Measurements from ENCODE around the gene PKNOX2.
"Not testable (repeated sequence)": the region's sequence is repeated elsewhere in the genome, so short reads cannot be mapped to it uniquely, and the experiment has no call there.

The PKNOX2 gene

GRCh38 chr11:125211948-125212340 is 47.4 kb downstream of the PKNOX2 start:
- FAIRE-seq (no peak), DNase-seq (ENCODE audit: insufficient read length) (no peak)
- TF ChIP-seq TAF1 (IDR thresholded peaks at IDR 0.05; ENCODE audit: borderline replicate concordance, low read depth, low read length) (no peak), POLR2A (IDR thresholded peaks at IDR 0.05; ENCODE audit: low read depth, low read length) (no peak), POLR2AphosphoS5 (IDR thresholded peaks at IDR 0.05; ENCODE audit: low read depth, low read length) (no peak)

GRCh38 chr11:125214601-125215565 is 50.3 kb downstream of the PKNOX2 start:
- TF ChIP-seq POLR2A (IDR thresholded peaks at IDR 0.05; ENCODE audit: low read depth, low read length) = no peak
- TF ChIP-seq POLR2AphosphoS5 (IDR thresholded peaks at IDR 0.05; ENCODE audit: low read depth, low read length) = no peak
- no peak for TF ChIP-seq TAF1 (IDR thresholded peaks at IDR 0.05; ENCODE audit: borderline replicate concordance, low read depth, low read length)
- DNase-seq (ENCODE audit: insufficient read length) = no peak
- no peak for FAIRE-seq

- no peak for FAIRE-seq
- TF ChIP-seq POLR2A (IDR thresholded peaks at IDR 0.05; ENCODE audit: low read depth, low read length) (no peak), POLR2AphosphoS5 (IDR thresholded peaks at IDR 0.05; ENCODE audit: low read depth, low read length) (no peak), TAF1 (IDR thresholded peaks at IDR 0.05; ENCODE audit: borderline replicate concordance, low read depth, low read length) (no peak)
Measured at GRCh38 chr11:125215976-125216375, 51.4 kb downstream of the PKNOX2 start.

GRCh38 chr11:125218336-125218735 is 53.8 kb downstream of the PKNOX2 start:
- DNase-seq (ENCODE audit: insufficient read length) (no peak), FAIRE-seq (no peak)
- TF ChIP-seq POLR2AphosphoS5 (IDR thresholded peaks at IDR 0.05; ENCODE audit: low read depth, low read length) (no peak), TAF1 (IDR thresholded peaks at IDR 0.05; ENCODE audit: borderline replicate concordance, low read depth, low read length) (no peak), POLR2A (IDR thresholded peaks at IDR 0.05; ENCODE audit: low read depth, low read length) (no peak)

More at GRCh38 chr11:125215976-125216375, 51.4 kb downstream of the PKNOX2 start:
- DNase-seq (ENCODE audit: insufficient read length) = no peak

GRCh38 chr11:125221461-125221860 is 56.9 kb downstream of the PKNOX2 start:
- DNase-seq (ENCODE audit: insufficient read length) = no peak
- no peak for TF ChIP-seq TAF1 (IDR thresholded peaks at IDR 0.05; ENCODE audit: borderline replicate concordance, low read depth, low read length)
- TF ChIP-seq POLR2AphosphoS5 (IDR thresholded peaks at IDR 0.05; ENCODE audit: low read depth, low read length) = no peak
- no peak for TF ChIP-seq POLR2A (IDR thresholded peaks at IDR 0.05; ENCODE audit: low read depth, low read length)
- no peak for FAIRE-seq

- DNase-seq (ENCODE audit: insufficient read length) (no peak), FAIRE-seq (no peak)
- TF ChIP-seq POLR2A (IDR thresholded peaks at IDR 0.05; ENCODE audit: low read depth, low read length) (no peak), TAF1 (IDR thresholded peaks at IDR 0.05; ENCODE audit: borderline replicate concordance, low read depth, low read length) (no peak), POLR2AphosphoS5 (IDR thresholded peaks at IDR 0.05; ENCODE audit: low read depth, low read length) (no peak)
Measured at GRCh38 chr11:125222494-125222893, 57.9 kb downstream of the PKNOX2 start.

GRCh38 chr11:125223161-125223560 is 58.6 kb downstream of the PKNOX2 start:
- not testable (repeated sequence) for FAIRE-seq; DNase-seq (ENCODE audit: insufficient read length)

- TF ChIP-seq TAF1 (IDR thresholded peaks at IDR 0.05; ENCODE audit: borderline replicate concordance, low read depth, low read length) (no peak), POLR2A (IDR thresholded peaks at IDR 0.05; ENCODE audit: low read depth, low read length) (no peak), POLR2AphosphoS5 (IDR thresholded peaks at IDR 0.05; ENCODE audit: low read depth, low read length) (no peak)
- FAIRE-seq (no peak), DNase-seq (ENCODE audit: insufficient read length) (no peak)
Measured at GRCh38 chr11:125223901-125224361, 59.4 kb downstream of the PKNOX2 start.

GRCh38 chr11:125224391-125225021 is 60.0 kb downstream of the PKNOX2 start:
- FAIRE-seq (no peak), DNase-seq (ENCODE audit: insufficient read length) (no peak)
- TF ChIP-seq TAF1 (IDR thresholded peaks at IDR 0.05; ENCODE audit: borderline replicate concordance, low read depth, low read length) (no peak), POLR2AphosphoS5 (IDR thresholded peaks at IDR 0.05; ENCODE audit: low read depth, low read length) (no peak), POLR2A (IDR thresholded peaks at IDR 0.05; ENCODE audit: low read depth, low read length) (no peak)

- TF ChIP-seq TAF1 (IDR thresholded peaks at IDR 0.05; ENCODE audit: borderline replicate concordance, low read depth, low read length) = no peak
- TF ChIP-seq POLR2AphosphoS5 (IDR thresholded peaks at IDR 0.05; ENCODE audit: low read depth, low read length) = no peak
- no peak for TF ChIP-seq POLR2A (IDR thresholded peaks at IDR 0.05; ENCODE audit: low read depth, low read length)
- DNase-seq (ENCODE audit: insufficient read length) (no peak), FAIRE-seq (no peak)
Measured at GRCh38 chr11:125225401-125225800, 60.9 kb downstream of the PKNOX2 start.

- DNase-seq (ENCODE audit: insufficient read length) = no peak
- TF ChIP-seq POLR2AphosphoS5 (IDR thresholded peaks at IDR 0.05; ENCODE audit: low read depth, low read length) = no peak
- TF ChIP-seq POLR2A (IDR thresholded peaks at IDR 0.05; ENCODE audit: low read depth, low read length) = no peak
- no peak for TF ChIP-seq TAF1 (IDR thresholded peaks at IDR 0.05; ENCODE audit: borderline replicate concordance, low read depth, low read length)
- FAIRE-seq = no peak
Measured at GRCh38 chr11:125226031-125226430, 61.5 kb downstream of the PKNOX2 start.

GRCh38 chr11:125226706-125227105 is 62.2 kb downstream of the PKNOX2 start:
- no peak for FAIRE-seq
- TF ChIP-seq POLR2AphosphoS5 (IDR thresholded peaks at IDR 0.05; ENCODE audit: low read depth, low read length) (no peak), POLR2A (IDR thresholded peaks at IDR 0.05; ENCODE audit: low read depth, low read length) (no peak), TAF1 (IDR thresholded peaks at IDR 0.05; ENCODE audit: borderline replicate concordance, low read depth, low read length) (no peak)
- DNase-seq (ENCODE audit: insufficient read length) = no peak

All from GM12892 (cell line).